IPS-18c (cell line): Measurements from ENCODE around the gene PLXNA4.

Source experiments
- H3K4me3 ChIP-seq: 2 replicates; pipeline ENCODE4 v1.7.0; 2013; ENCODE audit warnings: low read depth, mild to moderate bottlenecking, low read length, moderate library complexity; ENCODE audit not compliant: insufficient read depth
- H3K9me3 ChIP-seq: one replicate; pipeline ENCODE4 v1.6.1; 2013; ENCODE audit warnings: mild to moderate bottlenecking, low read length, moderate library complexity; ENCODE audit not compliant: control insufficient read depth, insufficient read depth

PLXNA4 gene

GRCh38 chr7:132548489-132549078 lies 27.7 kb downstream of the PLXNA4 start:
- peaks cover 4% of the 10 kb centered on the region for H3K9me3 ChIP-seq
- no peak overlapping the region for H3K4me3 ChIP-seq

- Histone ChIP-seq H3K9me3 (peaks cover 4% of the 10 kb centered on the region), H3K4me3 (no peak overlapping the region)
Observed at GRCh38 chr7:132547821-132548220, 28.4 kb downstream of the PLXNA4 start.

GRCh38 chr7:132546366-132547127 lies 29.7 kb downstream of the PLXNA4 start:
- peaks cover 4% of the 10 kb centered on the region for H3K9me3 ChIP-seq
- H3K4me3 ChIP-seq: no peak overlapping the region

GRCh38 chr7:132545756-132546155 lies 30.5 kb downstream of the PLXNA4 start:
- peaks cover 4% of the 10 kb centered on the region for H3K9me3 ChIP-seq
- no peak overlapping the region; the same call in 1 of the 2 replicates for H3K4me3 ChIP-seq

- H3K4me3 ChIP-seq: no peak overlapping the region
- no peaks in the 10 kb centered on the region for H3K9me3 ChIP-seq
Observed at GRCh38 chr7:132544999-132545398, 31.3 kb downstream of the PLXNA4 start.

GRCh38 chr7:132544025-132544424 lies 32.2 kb downstream of the PLXNA4 start:
- Histone ChIP-seq H3K4me3 (no peak overlapping the region), H3K9me3 (no peaks in the 10 kb centered on the region)

- no peaks in the 10 kb centered on the region for H3K9me3 ChIP-seq
- H3K4me3 ChIP-seq: no peak overlapping the region
Observed at GRCh38 chr7:132542895-132543294, 33.4 kb downstream of the PLXNA4 start.

- Histone ChIP-seq H3K4me3 (no peak overlapping the region), H3K9me3 (no peaks in the 10 kb centered on the region)
Observed at GRCh38 chr7:132541656-132542055, 34.6 kb downstream of the PLXNA4 start.

- no peak overlapping the region for H3K4me3 ChIP-seq
Observed at GRCh38 chr7:132537456-132538145, 38.7 kb downstream of the PLXNA4 start.

GRCh38 chr7:132536654-132537395 lies 39.4 kb downstream of the PLXNA4 start:
- no peak overlapping the region for H3K4me3 ChIP-seq
- H3K9me3 ChIP-seq: no peaks in the 10 kb centered on the region

More at GRCh38 chr7:132537456-132538145, 38.7 kb downstream of the PLXNA4 start:
- no peaks in the 10 kb centered on the region for H3K9me3 ChIP-seq

GRCh38 chr7:132533916-132534315 lies 42.4 kb downstream of the PLXNA4 start:
- Histone ChIP-seq H3K9me3 (no peaks in the 10 kb centered on the region), H3K4me3 (no peak overlapping the region)

- Histone ChIP-seq H3K4me3 (no peak overlapping the region), H3K9me3 (no peaks in the 10 kb centered on the region)
Observed at GRCh38 chr7:132532281-132532680, 44.0 kb downstream of the PLXNA4 start.

- no peak overlapping the region for H3K4me3 ChIP-seq
- H3K9me3 ChIP-seq: no peaks in the 10 kb centered on the region
Observed at GRCh38 chr7:132531562-132531961, 44.7 kb downstream of the PLXNA4 start.

- Histone ChIP-seq H3K9me3 (no peaks in the 10 kb centered on the region), H3K4me3 (0 out of 2 replicates have a peak overlapping the region, but pooled peaks have one; percentile 4)
Observed at GRCh38 chr7:132528695-132529094, 47.6 kb downstream of the PLXNA4 start.

- no peak overlapping the region for H3K4me3 ChIP-seq
- H3K9me3 ChIP-seq: no peaks in the 10 kb centered on the region
Observed at GRCh38 chr7:132527467-132528410, 48.5 kb downstream of the PLXNA4 start.

GRCh38 chr7:132526111-132526740 lies 50.0 kb downstream of the PLXNA4 start:
- H3K4me3 ChIP-seq: no peak overlapping the region
- H3K9me3 ChIP-seq: no peaks in the 10 kb centered on the region
